Endometrial microvascular endothelial cells (primary cell): ENCODE results near the gene SH3TC1. TPM values are rescaled to one million over a fixed set of nuclear protein-coding genes. Genes with fewer than 3 reads are reported as not detected.

ENCODE experiments used
- in situ Hi-C: cut with HindIII; loops from 2 replicates; pipeline ENCODE4 v1.10.0; 2017; ENCODE audit warnings: low sequenced_read_pairs, low pct_unique_long_range_greater_than_20kb; ENCODE audit errors: inconsistent ontology term
- total RNA-seq: library from RNA; depleted of rRNA; stranded (reverse); fragments of >200 nt; gene quantifications from one replicate; pipeline ENCODE4 v1.2.3, GENCODE V29; 2015; ENCODE audit errors: inconsistent ontology term

Gene SH3TC1
- total RNA-seq, 1 donor from 2014 or later, result 61.9 TPM

DNA sequence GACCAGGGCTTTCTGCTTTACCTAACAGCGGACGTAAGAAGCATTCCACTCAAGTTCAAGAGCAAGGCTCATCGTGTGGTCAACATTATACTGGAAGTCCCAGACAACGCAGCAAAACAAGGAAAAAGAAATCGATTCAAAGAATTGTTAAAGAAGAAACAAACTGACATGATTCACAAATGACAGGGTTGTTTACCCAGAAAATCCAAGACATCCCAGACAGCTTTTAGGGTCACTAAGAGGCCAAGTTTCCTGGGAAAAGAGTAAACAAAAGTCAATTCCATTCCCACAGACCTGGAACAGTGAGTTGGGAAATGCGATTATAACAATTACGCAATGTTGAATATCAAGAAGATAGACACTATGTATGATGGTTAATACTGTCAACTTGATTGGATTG is 49.0 kb downstream of the SH3TC1 start:
- in situ Hi-C loops, result no loop called here

GRCh38 chr4:8250227-8250626 is 51.1 kb downstream of the SH3TC1 start:
- in situ Hi-C loops, result no loop called here

GRCh38 chr4:8250637-8251036 is 51.5 kb downstream of the SH3TC1 start:
- in situ Hi-C loops, result no loop called here

GRCh38 chr4:8251110-8251883 is 52.2 kb downstream of the SH3TC1 start:
- in situ Hi-C loops, result no loop called here

- in situ Hi-C loops, result no loop called here
These were observed 53.4 kb downstream of the SH3TC1 start for GRCh38 chr4:8252301-8253173.

- in situ Hi-C loops, result no loop called here
These were observed 55.0 kb downstream of the SH3TC1 start for GRCh38 chr4:8254076-8254475.

DNA sequence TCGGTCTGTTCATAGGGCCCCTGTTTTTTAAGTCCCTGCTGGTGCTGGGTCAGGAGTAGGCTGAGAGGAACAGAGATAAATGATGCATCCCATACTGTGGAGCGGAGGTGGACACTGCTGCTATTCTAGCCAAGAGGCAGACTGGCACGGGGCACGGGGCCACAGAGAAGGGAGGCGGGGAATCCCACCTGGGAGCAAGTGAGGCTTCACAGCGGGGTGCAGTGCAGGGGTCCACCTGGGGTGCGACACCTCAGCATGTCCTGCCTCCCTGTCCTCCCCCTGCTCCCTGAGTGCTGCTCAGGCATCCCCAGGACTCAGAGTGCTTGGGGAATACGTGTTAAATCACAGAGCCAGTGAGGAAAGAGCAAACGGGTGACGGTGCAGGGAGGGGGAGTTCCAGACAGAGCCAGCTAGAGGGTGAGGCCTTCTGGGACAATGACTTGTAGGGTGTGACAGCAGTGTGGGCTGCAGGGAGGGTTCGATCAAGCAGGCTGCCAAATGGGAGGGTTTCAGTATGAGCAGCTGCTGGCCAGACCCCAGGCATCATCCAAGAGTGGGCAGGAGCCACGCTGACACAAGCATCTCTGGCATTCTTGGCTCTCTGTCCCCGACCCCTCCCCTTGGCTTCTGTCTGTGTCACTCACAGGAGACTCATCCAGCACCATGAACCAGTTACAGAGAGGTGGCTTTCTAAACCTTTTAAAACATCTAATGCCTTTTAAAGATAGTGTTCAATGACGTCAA is 56.8 kb downstream of the SH3TC1 start:
- in situ Hi-C loops, result no loop called here

- in situ Hi-C loops, result no loop called here
These were observed 58.8 kb downstream of the SH3TC1 start for GRCh38 chr4:8257854-8258253.

GRCh38 chr4:8258552-8259212 is 59.6 kb downstream of the SH3TC1 start:
- in situ Hi-C loops, result no loop called here

DNA sequence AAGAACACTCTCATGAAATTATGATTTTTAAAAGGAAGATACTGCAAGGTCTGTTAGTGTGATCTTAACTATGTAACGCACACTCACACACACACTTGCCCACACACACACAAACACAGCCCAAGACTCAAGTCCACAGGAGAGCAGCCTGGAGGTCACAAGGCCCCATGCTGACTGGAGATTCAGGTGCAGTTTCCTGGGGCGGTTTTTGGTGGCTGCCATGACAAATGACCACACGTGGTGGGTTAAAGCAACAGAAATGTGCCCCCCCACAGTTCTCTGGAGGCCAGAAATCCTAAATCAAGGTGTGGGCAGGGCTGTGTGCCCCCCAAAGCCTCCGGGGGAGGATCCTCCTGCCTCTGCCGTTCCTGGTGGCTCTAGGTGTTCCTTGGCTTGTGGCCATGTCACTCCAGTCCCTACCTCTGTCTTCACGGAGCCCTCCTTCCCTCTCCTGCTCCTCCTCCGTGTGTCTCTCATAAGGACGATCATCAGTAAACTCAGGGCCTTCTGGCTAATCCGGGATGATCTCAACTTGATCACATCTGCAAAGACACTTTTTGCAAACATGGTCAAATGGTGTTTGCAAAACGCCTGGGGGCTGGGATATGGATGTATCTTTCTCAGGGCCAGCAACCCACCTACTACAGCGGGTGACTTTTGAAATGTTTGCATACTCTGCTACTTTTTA is 60.8 kb downstream of the SH3TC1 start:
- in situ Hi-C loops, result no loop called here

GRCh38 chr4:8260656-8261111 is 61.6 kb downstream of the SH3TC1 start:
- in situ Hi-C loops, result no loop called here

GRCh38 chr4:8261851-8262535 is 62.9 kb downstream of the SH3TC1 start:
- in situ Hi-C loops, result no loop called here

DNA sequence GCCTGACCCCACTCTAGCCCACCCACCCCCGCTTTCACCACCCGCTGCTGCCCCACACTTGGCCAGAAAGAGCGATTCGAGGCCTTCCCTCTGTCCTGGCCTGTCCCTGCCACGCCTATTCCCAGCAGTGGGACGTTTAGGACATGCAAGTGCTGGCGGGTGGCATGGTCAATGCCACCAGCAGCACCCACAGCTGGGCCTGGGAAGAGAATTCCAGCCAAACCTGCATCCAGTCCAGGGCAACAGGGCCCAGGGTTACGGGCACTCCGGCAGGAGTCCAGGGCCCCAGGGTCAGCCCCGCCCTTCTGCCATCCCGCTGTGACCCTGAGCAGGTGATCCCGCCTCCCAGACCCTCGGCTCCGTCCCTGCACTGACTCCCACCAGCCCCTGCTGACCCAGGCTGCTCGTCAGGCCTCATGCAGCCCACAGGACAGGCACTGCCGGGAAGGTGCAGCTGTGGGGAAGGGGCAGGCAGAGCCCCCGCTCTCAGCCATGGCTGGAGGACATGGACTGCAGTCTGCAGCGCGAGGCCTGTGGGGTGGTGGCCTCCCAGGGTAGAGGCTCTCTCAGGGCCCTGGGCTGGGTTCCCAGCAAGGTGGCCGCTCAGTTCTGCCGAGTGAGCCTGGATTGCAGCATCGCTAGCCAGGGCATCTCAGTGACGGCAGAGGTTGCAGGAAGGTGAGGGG is 63.7 kb downstream of the SH3TC1 start:
- in situ Hi-C loops, result no loop called here

GRCh38 chr4:8263397-8263796 is 64.3 kb downstream of the SH3TC1 start:
- in situ Hi-C loops, result no loop called here

DNA sequence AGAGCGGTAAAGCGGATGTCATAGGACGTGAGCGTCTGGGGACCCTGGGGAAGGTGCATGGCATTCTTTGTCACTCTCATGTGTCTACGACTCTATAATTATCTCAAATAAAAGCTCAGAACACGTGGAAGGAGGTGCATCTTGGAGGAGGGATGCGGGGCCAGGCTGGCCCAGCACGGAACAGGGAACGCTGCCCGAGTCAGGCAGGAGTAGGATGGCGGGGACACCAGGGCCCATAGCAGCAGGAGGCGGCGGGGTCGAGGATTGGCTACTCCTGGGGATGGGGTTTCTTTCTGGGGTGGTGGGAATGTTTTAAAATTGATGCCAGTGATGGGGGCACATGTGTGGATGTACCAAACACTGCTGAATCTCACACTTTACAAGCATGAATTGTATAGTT is 65.0 kb downstream of the SH3TC1 start:
- in situ Hi-C loops, result no loop called here

GRCh38 chr4:8265171-8265929 is 66.3 kb downstream of the SH3TC1 start:
- in situ Hi-C loops, result no loop called here

DNA sequence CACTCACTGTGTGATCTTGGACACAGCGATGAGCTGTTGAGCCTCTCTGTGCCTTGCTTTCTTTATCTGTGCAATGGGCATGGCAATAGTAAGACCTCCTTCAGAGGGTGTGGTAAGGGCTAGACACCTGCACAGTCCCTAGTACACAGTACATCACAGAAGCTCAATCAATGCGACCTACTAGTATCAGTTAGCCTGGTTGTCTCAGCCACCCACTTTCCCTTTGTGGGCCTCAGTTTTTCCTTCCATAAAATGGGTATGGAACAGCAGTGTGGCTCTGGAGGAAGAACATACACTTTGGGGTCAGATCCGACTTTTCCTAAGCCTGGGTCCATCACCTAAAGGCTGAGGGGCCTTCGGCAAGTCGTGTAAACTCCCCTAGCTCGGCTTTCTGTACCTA is 67.0 kb downstream of the SH3TC1 start:
- in situ Hi-C loops, result no loop called here
